Measurements from ENCODE around the gene TOGARAM1. TPM values are rescaled to one million over a fixed set of nuclear protein-coding genes. Genes with fewer than 3 reads are reported as not detected.

Gene TOGARAM1
- total and polyA plus RNA-seq, 9 of the 15 experiments (the other 6 are each of a cell fraction or from before 2014, with no cell fraction given), result 1.3 to 6.4 (median 3.7) TPM

- TF ChIP-seq CXXC5 (CRISPR knock-in tag; IDR thresholded peaks at IDR 0.05) (peak; percentile 70), EP400 (IDR thresholded peaks at IDR 0.05) (peak; percentile 82), UBTF (IDR thresholded peaks at IDR 0.05; ENCODE audit: borderline replicate concordance in 1 of 2, low read depth in 2 of 2, low read length in 2 of 2) (peak in 1 of 2 experiments; percentile 75; a peak in 1 of 4 replicates), ZNF639 (CRISPR knock-in tag; conservative IDR thresholded peaks at IDR 0.05 in 1 of 2, IDR thresholded peaks at IDR 0.05 in 1 of 2) (no peak), HDAC1 (IDR thresholded peaks at IDR 0.05) (peak in 1 of 2 experiments; percentile 73; a peak in 2 of 4 replicates), ZNF398 (CRISPR knock-in tag; IDR thresholded peaks at IDR 0.05) (no peak), MBD2 (IDR thresholded peaks at IDR 0.05; ENCODE audit: borderline replicate concordance, low read depth) (peak; percentile 70; the same call in 1 of the 2 replicates), SUPT5H (IDR thresholded peaks at IDR 0.05) (peak; percentile 80), FOXP1 (CRISPR knock-in tag; IDR thresholded peaks at IDR 0.05) (0 out of 2 replicates have a peak, but pooled peaks have one; percentile 42), POLR2AphosphoS5 (IDR thresholded peaks at IDR 0.05; ENCODE audit: control insufficient read depth, insufficient read depth, low read depth, low read length) (peak; percentile 75), SIN3A (IDR thresholded peaks at IDR 0.05; ENCODE audit: borderline replicate concordance in 2 of 2, control insufficient read depth in 1 of 2, low read depth in 2 of 2, low read length in 2 of 2) (peak; percentile 55 to 91; a peak in 3 of 4 replicates), SMARCE1 (IDR thresholded peaks at IDR 0.05) (0 out of 2 replicates have a peak, but pooled peaks have one; percentile 3), ZNF24 (IDR thresholded peaks at IDR 0.05) (no peak), CHD2 (IDR thresholded peaks at IDR 0.05; ENCODE audit: low read depth, low read length) (0 out of 2 replicates have a peak, but pooled peaks have one; percentile 14), MYC (IDR thresholded peaks at IDR 0.05; ENCODE audit: low read depth, low read length) (peak; percentile 57; the same call in 1 of the 2 replicates), MYC (CRISPR knock-in tag; IDR thresholded peaks at IDR 0.05; ENCODE audit: borderline replicate concordance, low read depth) (no peak), ATF1 (CRISPR knock-in tag; IDR thresholded peaks at IDR 0.05) (no peak), ATF1 (tag; IDR thresholded peaks at IDR 0.05) (peak; percentile 88), ZKSCAN1 (IDR thresholded peaks at IDR 0.05; ENCODE audit: low read depth, low read length) (0 out of 2 replicates have a peak, but pooled peaks have one; percentile 23)
These were observed at the start of gene TOGARAM1, which contains the start of gene KLHL28 (continued) for GRCh38 chr14:44961554-44962333.
